CD4-positive, alpha-beta T cell treated with Interleukin-17A for 1 hour (primary cell): ENCODE results near the gene MFSD12.

ENCODE experiments used
- DNase-seq: peaks from one replicate; pipeline ENCODE4 v3.0.0-alpha.2; 2020

MFSD12 gene

DNA sequence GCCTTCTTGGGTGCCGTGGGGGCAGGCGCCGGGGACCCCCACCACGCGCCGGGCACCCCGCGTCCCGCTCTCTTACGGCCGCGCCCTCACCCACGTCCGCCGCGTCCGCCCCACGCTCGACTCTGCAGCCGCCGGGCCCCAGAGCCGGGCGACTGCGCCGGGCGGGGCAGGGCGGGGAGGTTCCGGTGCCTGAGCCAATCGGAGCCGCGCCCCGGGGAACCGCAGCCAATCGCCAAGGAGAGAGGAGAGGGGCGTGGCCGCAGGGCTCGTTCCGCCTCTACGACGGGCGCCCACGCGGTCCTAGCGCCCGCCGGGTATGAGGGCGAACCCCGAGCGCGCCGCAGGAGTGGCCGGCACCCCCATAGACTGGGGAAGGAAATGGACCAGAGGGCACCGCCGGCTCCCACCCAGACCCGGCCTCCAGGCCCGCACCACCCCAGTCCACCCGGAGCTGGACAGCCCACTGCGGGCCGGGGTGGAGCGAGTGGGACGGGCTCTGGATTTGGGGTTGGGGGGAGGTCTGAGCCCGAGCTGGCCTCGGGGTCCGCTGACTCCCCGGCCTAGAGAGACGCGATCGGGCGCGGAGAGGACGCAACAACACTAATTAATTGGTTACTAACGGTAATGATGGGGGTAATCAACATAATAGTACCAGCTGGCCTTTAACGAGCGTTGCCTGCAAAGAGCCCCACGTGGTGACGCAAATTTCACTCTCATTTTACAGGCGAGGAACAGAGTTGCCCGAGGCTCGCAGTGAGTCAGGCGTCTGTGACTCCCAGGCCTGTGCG lies at the start of gene MFSD12:
Gene MFSD12, minus strand, starts transcription at position 126 of the 788 bp plus-strand sequence. CDS start 183 bp downstream, outside the sequence.
- DNase-seq = peak; percentile 95

DNA sequence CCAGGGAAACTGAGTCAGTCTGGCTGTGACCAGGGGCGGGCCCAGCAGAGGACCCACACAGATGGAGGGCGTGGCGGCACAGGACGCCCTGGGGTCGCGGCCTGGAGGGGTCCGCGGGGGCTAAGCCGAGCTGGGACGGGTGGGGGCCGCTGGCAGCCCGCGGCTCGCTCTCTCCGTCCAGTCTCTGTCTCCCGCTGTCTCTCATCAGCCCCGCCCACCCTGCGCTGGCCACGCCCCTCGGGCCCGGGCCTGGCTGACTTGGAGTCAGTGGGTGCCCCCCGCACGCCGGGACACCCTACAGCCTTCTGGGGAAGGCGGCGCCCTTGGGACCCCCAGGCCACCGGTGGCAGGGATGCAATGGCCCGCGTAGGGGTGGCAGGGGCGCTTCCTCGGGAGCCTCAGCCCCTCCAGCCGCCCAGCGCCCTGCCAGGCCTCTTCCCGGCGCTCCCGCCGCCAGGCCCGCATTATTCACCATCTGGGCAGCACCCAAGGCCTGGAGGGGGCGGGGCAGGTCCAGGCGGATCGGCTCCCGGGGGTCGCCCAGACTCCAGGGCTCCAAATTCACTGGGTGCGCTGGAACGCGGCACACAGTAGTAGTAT lies 49.4 kb upstream of the MFSD12 start, which contains the start of gene TBXA2R:
Gene TBXA2R, minus strand, starts transcription at position 186 of the 600 bp plus-strand sequence. CDS start 6,241 bp downstream, outside the sequence.
- DNase-seq = peak; percentile 43

DNA sequence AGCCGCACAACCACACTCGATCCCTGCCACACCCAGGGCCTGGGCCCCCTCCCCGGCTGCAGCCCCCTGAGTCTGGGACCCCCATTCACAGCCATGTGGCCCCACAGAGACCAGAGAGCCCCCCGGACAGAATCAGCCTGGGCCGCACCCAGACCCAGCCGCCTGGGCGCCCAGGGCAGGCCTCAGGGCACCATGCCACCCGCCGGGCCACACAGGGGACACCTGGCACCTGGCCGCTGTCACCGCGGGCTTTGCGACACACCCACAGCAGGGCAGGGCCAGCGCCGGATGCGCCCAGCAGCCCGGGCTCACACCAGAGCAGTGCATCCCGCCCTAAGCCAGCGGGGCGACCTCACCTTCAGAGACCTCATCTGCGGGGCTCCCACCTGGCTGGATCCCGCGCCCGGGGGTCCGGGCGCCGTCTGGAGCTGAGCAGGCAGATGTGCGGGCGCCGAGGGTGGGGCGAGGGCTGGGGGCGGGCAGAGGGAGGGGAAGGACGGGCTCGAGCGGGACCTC lies 48.8 kb upstream of the MFSD12 start:
- DNase-seq = peak; percentile 12

DNA sequence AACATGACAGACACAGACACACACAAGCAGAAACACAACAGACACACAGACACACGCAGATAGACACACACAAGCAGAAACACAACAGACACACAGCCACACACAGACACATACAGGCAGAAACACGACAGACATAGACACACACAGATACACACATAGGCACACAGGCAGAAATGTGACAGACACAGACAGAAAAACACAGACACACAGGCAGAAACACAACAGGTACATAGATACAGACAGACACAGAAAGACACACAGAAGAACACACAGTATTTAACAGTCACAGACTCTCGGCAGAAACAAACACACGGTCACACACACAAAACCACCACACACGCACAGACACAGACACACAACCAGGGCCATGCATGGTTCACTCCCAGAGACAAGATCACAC lies 48.4 kb upstream of the MFSD12 start:
- no peak for DNase-seq

DNA sequence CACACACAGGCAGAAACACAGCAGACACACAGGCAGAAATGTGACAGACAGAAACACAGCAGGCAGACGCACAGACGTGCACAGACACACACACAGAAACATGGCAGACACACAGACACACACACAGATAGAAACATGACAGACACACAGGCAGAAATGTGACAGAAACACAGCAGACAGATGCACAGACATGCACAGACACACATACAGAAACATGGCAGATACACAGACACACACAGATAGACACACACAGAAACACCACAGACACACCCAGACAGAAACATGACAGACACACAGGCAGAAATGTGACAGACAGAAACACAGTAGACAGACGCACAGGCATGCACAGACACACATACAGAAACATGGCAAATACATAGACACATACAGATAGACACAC lies 48.0 kb upstream of the MFSD12 start:
- DNase-seq = no peak

DNA sequence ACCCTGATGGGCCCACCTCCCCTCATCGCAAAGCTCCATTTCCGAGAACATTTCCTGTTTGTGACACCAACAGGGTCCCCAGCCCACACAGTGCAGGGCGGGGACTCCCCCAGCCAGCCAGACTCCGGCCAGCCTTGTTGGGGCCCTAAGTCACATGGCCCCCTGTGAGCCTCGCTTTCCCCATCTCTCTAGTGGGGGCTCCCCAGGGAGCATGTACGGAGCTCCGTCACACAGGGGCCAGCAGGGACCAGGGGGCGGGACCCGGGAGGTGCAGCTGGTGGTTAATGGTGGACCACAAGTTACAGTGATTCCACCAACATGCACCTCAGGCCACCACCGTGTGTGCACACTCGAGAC lies 47.6 kb upstream of the MFSD12 start:
- DNase-seq = peak; percentile 30

DNA sequence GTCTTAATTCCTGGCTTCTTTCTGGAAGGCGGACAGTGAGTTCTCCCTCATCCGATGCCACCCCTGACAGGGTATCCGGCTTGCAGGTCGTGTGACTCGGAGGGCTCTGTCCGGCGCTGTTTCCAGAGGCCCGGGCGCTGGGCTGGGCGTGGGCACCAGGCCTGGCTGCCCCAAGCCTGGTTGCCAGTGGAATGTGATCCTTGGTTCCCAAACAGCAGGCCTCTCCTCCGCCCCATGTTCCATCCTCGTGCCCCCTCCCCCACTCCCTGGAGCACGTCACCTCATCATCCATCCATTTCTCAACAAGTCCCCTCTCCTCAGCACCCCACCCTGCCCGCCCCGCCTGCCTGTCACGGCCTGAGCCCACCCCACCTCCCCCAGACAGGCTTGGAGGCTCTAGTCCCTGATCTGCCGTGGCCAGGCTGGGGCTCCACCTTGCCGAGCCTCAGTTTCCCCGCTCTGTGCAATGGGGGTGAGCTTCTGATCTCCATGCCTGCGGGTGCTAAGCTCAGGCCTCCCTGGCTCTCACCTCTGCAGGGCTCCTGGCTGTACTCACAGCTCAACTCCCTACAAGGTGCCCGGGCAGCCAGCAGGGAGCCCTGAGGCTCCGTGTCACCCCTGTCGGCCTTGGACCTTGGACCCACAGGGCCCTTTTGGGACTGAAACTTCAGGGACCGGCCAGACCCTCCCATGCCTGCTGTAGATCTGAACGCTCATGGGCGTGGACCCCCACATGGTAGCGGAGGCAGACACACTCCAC lies 47.0 kb upstream of the MFSD12 start:
- no peak for DNase-seq

DNA sequence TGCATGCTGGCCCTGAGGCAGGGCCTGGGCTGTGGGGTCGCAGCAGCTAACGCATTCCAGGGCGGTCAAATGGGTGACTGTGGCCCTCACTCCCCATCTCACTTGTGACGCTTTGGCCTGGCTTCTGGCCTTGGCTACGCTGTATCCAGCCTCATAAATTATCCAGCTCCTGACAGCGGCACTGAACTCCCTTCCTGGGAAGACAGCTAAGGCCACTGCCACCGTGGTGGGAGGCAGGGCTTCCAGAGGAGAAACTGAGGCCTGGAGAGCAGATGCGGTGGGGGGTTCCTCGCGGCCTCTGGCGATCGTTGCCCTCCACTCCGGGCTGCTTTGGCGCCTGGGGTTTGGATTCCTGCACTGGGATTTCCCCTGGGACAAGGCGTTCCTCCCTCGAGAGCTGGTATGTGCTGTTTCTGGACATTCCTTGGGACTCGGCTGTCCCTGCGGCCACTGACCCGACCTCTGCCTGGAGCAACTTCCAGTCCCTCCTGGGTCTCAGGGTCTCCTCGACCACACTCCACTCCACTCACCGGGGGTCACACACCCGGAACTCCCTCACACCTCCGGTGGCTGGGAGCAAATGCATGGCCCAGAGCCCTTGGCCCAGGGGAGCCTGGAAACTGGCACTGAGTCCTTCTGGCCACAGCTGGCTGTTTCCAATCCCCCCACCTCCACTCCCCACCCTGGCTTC lies 45.9 kb upstream of the MFSD12 start:
- no peak for DNase-seq

DNA sequence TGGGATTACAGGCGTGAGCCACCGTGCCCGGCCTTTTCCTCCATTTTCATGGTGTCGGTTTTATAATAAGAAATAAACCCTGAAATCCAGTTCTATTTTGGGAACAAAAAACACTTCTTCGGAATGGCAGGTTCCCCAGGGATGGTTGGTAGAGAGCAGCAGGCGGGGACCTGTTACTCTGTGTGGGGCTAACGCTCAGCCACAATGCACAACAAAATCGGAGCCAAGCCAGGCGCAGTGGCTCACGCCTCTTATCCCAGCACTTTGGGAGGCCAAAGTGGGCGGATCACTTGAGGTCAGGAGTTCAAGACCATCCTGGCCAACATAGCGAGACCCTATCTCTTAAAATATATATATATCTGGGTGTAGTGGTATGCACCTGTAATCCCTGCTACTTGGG lies 43.6 kb upstream of the MFSD12 start:
- no peak for DNase-seq

DNA sequence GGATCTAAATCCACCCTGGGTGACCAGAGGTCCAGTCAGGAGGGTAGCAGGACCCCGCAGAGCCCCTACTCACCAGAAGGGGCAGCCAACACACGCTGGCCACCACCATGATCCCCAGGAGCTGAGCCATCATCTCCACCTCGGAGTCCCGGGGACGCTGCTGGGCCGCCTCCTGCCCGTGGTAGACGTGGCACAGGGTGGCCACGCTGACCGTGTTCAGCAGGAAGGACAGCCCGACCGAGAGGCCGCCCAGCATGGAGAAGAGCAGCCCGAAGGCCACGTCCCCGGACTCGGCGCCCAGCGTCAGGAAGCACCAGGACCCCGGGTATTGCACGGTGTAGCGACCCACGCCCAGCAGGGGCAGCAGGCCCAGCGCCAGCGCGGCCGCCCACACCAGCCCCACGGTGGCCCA lies 42.4 kb upstream of the MFSD12 start:
- no peak for DNase-seq

DNA sequence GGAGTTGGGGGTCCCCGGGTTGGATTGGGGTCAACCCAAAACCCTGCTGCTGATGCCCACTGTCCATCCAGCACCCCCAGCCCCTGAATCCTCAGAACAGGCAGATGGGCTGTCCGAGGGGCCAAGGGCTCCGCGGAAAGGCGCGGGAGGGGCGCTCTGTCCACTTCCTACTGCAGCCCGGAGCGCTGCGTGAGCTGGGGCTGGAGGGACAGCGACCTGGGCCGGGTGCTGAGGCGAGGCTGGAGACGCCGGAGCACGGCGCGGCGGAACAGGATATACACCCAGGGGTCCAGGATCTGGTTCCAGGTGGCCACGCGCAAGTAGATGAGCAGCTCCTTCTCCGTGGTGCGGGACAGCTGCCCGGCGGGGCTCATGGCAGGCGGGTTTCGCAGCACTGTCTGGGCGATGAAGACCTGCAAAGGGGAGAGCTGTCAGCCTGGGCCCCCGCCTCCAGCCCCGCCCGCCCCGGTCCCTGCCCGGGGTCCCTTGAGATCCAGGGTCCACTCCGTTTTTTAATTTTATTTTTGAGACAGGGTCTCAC lies 38.2 kb upstream of the MFSD12 start:
- DNase-seq = no peak

DNA sequence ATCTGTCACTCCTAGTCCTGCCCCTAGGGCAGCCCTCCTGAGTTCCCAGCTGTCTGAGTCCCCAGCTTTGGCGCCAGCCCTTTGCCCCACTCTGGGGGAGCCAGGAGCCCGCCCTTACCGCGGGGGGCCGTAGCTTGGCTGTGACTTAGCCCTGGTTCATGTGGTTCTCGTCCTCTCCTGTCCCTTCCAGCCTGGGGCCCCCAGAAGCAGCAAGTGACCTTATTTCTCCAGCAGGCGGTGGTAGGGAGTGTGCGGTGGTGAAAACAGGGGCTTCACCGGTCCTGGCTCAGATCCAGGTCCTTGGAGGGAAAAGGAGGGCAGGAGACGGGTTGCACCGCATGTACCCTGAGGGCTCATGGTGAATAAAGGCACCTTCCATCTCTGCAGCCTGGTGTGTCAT lies 35.8 kb upstream of the MFSD12 start:
- no peak for DNase-seq

DNA sequence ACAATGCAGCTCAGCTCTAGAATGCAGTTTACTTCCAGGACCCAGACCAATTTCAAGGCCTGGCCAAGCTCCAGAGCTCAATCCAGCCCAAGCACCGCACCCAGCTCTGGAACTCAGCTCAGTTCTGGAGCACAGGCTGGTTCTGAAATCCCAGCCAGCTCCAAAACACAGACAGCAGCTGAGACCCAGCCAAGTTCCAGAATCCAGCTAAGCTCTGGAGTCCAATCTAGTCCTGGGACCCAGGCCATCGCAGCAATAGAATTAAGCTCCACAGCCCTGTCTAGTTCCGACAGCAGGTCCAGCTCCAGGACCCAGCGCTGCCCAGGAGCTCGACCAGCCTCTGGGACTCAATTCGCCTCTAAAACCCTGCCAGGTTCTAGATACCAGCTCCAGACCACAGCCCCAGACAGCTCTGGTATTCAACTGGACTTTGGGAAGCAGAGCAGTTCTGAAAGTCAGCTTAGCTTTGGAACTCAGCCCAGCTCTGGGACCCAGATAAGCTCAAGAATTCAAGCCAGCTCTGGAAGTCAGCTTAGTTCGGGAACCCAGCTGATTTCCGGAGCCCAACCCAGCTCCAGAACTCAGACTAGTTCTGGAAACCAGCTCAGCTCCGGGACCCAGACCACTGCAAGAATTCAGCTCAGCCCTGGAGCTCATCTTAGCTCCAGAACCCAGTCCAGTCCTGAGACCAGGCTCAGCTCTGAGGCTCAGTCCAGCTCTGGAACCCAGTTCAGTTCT lies 34.7 kb upstream of the MFSD12 start:
- DNase-seq = no peak

DNA sequence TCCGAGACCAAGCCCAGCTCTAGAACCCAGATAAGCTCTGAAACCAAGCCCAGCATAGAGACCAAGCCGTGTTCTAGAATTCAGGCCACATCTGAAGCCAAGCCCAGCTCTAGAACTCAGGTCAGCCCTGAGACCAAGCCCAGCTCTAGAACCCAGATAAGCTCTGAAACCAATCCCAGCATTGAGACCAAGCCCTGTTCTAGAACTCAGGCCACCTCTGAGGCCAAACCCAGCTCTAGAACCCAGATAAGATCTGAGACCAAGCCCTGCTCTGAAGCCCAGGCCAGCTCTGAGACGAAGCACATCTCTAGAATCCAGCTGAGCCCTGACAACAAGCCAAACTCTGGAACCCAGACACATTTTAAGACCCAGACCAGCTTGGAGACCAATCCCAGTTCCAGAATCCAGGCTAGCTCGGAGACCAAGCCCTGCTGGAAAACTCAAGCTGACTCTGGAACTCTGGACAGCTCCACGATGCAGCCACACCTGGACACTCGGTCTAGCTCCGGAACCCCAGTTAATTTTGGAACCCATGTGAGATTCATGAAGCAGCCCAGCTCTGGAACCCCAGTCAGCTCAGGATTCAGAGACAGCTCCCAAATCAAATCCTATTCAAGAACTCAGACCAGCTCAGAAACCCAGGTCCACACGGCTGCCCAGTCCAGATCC lies 33.7 kb upstream of the MFSD12 start:
- DNase-seq = no peak

DNA sequence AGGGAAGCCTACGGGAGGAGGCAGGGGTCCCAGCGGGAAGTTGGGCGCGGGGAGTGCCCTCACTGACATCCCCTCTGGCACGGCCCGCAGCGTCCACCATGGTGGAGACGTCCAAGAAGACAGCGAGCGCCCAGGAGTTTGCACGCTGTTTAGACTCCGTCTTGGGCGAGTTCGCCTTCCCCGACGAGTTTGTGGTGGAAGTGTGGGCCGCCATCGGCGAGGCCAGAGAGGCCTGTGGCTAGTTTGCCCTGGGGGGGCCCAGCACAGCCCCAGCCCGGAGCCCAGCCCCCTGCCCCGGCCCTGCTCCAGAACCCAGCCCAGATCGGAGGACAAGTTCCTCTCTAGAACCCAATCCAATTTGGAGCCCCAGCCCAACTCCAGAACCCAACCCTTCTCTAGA lies 32.6 kb upstream of the MFSD12 start:
- DNase-seq = no peak

DNA sequence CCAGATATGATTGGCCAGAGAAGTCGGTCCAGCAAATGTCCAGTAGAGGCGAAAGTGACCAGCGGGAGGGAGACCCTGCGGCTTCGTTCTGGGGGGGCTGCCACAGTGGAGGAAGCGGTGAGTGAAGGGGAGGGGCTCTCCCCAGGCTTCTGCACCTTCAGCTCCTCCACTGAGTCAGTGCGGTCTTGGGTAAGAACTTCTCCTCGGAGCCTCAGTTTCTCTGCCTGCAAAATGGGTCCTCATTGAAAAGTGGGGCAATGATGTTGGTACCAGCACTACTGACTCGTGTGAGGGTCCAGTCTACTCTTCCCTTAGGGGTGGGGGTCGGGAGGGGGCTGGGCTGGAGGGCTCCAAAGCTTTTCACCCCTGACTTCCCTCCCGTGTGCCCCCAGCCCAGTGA lies 32.1 kb upstream of the MFSD12 start:
- no peak for DNase-seq

DNA sequence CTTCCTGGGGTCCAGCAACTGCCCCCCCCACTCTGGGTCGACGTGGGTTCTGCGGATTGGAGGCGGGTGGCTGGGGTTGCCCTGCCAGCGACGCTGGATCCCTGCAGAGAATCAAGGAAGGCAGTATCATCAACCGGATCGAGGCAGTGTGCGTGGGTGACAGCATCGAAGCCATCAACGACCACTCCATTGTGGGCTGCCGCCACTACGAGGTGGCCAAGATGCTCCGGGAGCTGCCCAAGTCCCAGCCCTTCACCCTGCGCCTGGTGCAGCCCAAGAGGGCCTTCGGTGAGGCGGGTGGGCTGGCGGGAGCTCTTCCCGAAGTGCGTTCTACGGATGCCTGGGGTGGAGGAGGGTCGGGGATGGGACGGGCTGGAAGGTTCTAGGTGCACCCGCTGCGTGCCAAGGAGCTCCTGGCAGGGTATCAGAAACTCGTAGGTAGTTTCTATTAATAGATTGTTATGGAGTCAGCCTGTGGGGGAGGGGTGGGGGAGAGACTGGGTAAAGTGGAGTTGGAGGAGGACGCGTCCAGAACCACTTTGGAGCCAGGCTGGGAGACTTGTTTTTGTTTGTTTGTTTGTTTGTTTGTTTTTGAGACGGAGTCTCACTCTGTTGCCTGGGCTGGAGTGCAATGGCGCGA lies 29.4 kb upstream of the MFSD12 start:
- DNase-seq = no peak

DNA sequence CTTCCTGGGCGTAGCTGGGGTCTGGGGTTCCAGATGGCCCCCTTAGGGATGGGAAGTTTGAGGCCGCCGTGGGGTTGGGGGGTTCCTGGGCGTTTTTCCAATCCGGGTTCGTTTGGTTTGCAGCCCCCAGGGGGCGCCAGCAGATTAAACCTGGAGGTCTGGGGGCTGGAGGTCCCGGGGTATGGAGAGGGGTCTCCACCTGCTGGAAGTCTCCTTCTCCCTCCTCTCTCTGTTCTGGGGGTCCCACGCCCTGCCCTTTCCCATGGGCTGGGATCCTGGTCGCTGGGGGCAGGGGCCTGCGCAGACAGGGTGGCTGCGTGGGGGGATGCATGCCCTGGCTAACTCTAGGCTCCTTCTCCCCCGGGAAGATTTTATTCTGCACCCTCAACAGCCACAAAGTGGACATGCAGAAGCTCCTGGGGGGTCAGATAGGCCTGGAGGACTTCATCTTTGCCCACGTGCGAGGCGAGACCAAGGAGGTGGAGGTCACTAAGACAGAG lies 28.8 kb upstream of the MFSD12 start:
- DNase-seq = peak; percentile 43

DNA sequence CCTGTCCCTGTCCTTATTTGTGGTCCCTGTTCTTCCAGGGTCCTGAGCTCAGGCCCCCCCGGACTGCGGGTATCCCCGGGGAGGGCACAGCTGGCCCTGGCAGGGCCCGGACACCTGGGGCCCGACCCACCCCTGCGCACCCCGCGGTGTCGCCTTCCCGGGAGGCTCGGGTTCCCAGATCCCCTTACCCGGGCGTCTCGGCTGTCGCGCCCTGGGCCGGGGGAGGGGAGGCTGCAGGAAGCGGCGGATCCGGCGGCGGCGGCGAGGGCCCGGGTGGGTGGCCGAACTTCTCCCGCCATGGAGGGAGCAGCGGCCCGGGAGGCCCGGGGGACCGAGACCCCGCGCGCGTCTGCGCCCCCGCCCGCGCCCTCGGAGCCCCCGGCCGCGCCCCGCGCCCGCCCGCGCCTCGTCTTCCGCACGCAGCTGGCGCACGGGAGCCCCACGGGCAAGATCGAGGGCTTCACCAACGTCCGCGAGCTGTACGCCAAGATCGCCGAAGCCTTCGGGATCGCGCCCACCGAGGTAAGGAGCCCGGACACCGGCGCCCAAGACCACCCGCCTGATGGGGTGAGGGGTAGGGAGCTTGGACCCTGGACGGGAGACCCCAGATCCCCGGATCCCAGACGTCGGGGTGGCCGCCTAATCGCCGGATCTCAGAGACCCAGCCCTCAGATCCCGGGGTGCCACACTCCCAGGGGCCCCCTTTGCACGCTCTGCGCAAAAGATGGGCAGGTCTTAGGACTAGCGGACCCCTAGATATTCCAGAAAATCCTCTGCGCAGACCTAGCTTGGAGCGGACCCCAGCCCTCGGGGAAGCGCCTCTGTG lies 28.1 kb upstream of the MFSD12 start, which contains the start of gene GIPC3:
Gene GIPC3, plus strand, starts transcription at position 178 of the 826 bp plus-strand sequence. Its CDS starts 120 bp downstream, at position 298.
- no peak for DNase-seq
